ENCODE measurements around the gene TECPR2. TPM values are rescaled to one million over a fixed set of nuclear protein-coding genes. Genes with fewer than 3 reads are reported as not detected.

Gene TECPR2
- total RNA-seq, 1 donor from 2014 or later: 12.0 TPM

DNA sequence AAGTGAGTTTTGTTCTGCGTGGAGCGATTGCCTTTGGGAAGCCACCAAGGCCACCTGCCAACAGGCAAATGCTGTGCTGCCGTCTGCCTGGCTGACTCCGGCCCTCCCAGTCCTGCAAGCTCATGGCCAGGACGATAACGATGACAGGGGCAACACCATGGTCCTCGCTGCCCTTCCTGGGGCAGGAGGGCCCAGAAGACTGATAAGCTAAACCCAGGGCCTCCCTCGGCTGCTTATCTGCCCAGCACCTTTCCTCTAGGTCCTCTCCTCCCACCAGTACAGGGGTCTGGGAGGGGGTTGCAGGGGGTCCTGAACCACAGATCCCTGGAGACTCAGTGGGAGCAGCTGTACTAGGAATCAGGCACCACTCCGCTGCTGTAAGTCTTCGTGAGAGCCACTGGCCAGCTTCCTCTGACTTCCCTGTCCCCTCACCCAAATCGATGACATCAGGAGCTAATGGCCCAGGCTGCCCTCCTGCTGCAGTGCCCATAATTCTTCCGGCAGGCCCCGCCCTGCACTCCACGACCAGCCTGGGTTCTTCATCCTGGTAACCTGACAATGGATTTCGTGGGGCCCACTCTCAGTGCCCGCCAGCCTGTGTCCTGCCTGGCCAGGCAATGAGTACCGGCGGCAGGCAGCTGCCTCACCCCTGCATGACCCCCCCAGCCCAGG lies 141.7 kb downstream of the TECPR2 start:
- peak overlapping the region in 1 of 3 donors; percentile 52 for H3K4me3 ChIP-seq (ENCODE audit: low read length in 3 of 3)
- H3K9ac ChIP-seq (ENCODE audit: low read depth in 1 of 3, low read length in 3 of 3): peak overlapping the region; percentile 14 to 84 (median 43)
- peaks cover 53 to 67% (median 67%) of the 10 kb centered on the region in 3 donors for H3K4me1 ChIP-seq (ENCODE audit: control insufficient read depth in 3 of 3, insufficient read depth in 3 of 3, low read length in 3 of 3)
- H3K27ac ChIP-seq (ENCODE audit: low read depth, low read length): peak overlapping the region; percentile 58
- peaks cover 7 to 26% (median 16%) of the 10 kb centered on the region in 3 donors for H3K36me3 ChIP-seq (ENCODE audit: control insufficient read depth in 3 of 3, insufficient read depth in 3 of 3, low read length in 3 of 3)
- H3K9me3 ChIP-seq (ENCODE audit: control insufficient read depth in 3 of 3, low read length in 3 of 3): no peaks in the 10 kb centered on the region
- no peaks in the 10 kb centered on the region for H3K27me3 ChIP-seq (ENCODE audit: control insufficient read depth in 3 of 3, insufficient read depth in 3 of 3, low read length in 3 of 3)

DNA sequence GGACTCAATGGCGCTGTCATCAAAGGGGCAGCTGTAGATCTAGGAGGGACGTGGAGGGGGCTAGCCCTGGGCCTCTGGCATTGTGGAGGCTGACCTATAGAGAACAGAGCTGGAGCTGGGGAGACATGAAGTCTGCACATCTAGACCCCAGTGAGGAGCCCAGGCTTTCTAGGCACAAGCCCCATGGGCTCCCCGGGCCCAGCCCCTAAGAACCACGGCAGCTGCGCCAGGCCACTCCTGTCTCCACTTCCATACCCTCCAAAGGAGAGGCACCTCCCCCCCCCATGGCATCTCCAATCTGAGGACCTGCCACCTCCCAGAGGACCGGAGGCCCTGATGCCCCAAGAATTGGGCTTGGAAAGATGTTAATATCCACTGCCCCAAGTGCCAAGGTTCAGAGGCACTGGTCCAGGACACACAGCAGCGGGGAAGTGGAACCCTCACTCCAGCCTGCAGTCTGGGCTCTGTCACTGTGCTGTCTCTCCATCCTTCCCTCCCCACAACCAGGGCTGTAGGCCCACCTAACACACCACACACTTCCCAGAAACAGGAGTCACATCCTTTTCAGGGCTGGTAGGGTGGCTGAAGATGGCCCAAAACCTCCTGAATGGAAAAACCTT lies 142.4 kb downstream of the TECPR2 start:
- peak overlapping the region; percentile 14 to 84 (median 43) for H3K9ac ChIP-seq (ENCODE audit: low read depth in 1 of 3, low read length in 3 of 3)
- H3K36me3 ChIP-seq (ENCODE audit: control insufficient read depth in 3 of 3, insufficient read depth in 3 of 3, low read length in 3 of 3): peaks cover 7 to 26% (median 16%) of the 10 kb centered on the region in 3 donors
- no peaks in the 10 kb centered on the region for H3K9me3 ChIP-seq (ENCODE audit: control insufficient read depth in 3 of 3, low read length in 3 of 3)
- H3K27me3 ChIP-seq (ENCODE audit: control insufficient read depth in 3 of 3, insufficient read depth in 3 of 3, low read length in 3 of 3): no peaks in the 10 kb centered on the region
- H3K4me3 ChIP-seq (ENCODE audit: low read length in 3 of 3): peak overlapping the region in 1 of 3 donors; percentile 52
- H3K27ac ChIP-seq (ENCODE audit: low read depth, low read length): peak overlapping the region; percentile 58
- peaks cover 48 to 63% (median 61%) of the 10 kb centered on the region in 3 donors for H3K4me1 ChIP-seq (ENCODE audit: control insufficient read depth in 3 of 3, insufficient read depth in 3 of 3, low read length in 3 of 3)

DNA sequence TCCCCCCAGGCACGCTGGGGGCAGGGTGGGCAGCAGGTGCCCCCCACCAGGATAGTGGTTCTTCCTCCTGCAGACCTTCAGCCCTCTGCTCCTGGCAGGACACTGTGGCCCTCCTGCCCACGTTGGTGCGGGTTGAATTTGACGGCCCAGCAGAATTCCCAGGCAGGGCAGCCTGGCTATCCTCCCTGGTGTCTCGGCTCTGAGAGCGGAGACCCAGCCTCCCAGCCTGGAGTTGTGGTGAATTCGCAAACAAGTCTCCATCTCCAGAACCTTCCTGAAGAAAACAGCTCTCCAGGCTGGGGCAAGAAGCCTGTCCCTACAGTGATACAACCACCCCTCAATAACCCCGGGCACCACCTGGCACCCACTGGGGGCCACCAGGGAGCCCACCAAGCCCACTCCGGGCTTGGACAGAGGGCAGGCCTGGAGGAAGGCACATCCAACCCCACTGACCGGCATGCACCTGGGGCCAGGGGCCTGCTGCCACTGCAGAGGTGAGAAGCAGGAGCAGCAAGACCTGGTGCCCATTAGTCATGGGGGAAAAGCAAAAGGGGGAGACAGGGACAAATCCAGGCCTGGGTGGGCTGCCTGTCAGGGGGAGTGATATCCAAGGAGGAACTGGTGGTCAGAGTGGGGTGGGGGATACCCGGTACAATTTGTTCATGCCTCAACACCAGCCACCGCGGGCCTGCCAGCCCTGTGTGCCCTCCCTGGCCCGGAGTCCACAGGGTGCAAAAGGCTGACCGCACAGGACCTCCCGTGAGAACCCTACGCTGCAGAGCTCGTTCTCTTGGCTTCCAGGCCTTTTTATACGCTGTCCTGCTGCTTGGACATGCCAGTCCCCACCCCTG lies 143.3 kb downstream of the TECPR2 start:
- Histone ChIP-seq H3K4me1 (ENCODE audit: control insufficient read depth in 3 of 3, insufficient read depth in 3 of 3, low read length in 3 of 3) (peaks cover 44 to 63% (median 62%) of the 10 kb centered on the region in 3 donors), H3K9ac (ENCODE audit: low read depth in 1 of 3, low read length in 3 of 3) (peak overlapping the region; percentile 14 to 84 (median 33))

GRCh38 chr14:102506626-102506925 lies 143.8 kb downstream of the TECPR2 start:
- Histone ChIP-seq H3K27me3 (ENCODE audit: control insufficient read depth in 3 of 3, insufficient read depth in 3 of 3, low read length in 3 of 3) (no peaks in the 10 kb centered on the region), H3K36me3 (ENCODE audit: control insufficient read depth in 3 of 3, insufficient read depth in 3 of 3, low read length in 3 of 3) (peaks cover 7 to 26% (median 16%) of the 10 kb centered on the region in 3 donors), H3K9ac (ENCODE audit: low read depth in 1 of 3, low read length in 3 of 3) (peak overlapping the region in 2 of 3 donors; percentile 33 to 84), H3K4me3 (ENCODE audit: low read length in 3 of 3) (peak overlapping the region; percentile 7 to 69 (median 43)), H3K4me1 (ENCODE audit: control insufficient read depth in 3 of 3, insufficient read depth in 3 of 3, low read length in 3 of 3) (peaks cover 38 to 63% (median 61%) of the 10 kb centered on the region in 3 donors), H3K9me3 (ENCODE audit: control insufficient read depth in 3 of 3, low read length in 3 of 3) (no peaks in the 10 kb centered on the region), H3K27ac (ENCODE audit: low read depth, low read length) (no peak overlapping the region)

More for the DNA sequence above, 143.3 kb downstream of the TECPR2 start:
- Histone ChIP-seq H3K27ac (ENCODE audit: low read depth, low read length) (peak overlapping the region; percentile 58), H3K36me3 (ENCODE audit: control insufficient read depth in 3 of 3, insufficient read depth in 3 of 3, low read length in 3 of 3) (peaks cover 7 to 26% (median 16%) of the 10 kb centered on the region in 3 donors), H3K27me3 (ENCODE audit: control insufficient read depth in 3 of 3, insufficient read depth in 3 of 3, low read length in 3 of 3) (no peaks in the 10 kb centered on the region), H3K9me3 (ENCODE audit: control insufficient read depth in 3 of 3, low read length in 3 of 3) (no peaks in the 10 kb centered on the region), H3K4me3 (ENCODE audit: low read length in 3 of 3) (peak overlapping the region; percentile 7 to 69 (median 43))

GRCh38 chr14:102507081-102507856 lies 144.5 kb downstream of the TECPR2 start:
- Histone ChIP-seq H3K9me3 (ENCODE audit: control insufficient read depth in 3 of 3, low read length in 3 of 3) (no peaks in the 10 kb centered on the region), H3K27ac (ENCODE audit: low read depth, low read length) (no peak overlapping the region), H3K27me3 (ENCODE audit: control insufficient read depth in 3 of 3, insufficient read depth in 3 of 3, low read length in 3 of 3) (no peaks in the 10 kb centered on the region), H3K9ac (ENCODE audit: low read depth in 1 of 3, low read length in 3 of 3) (peak overlapping the region in 1 of 3 donors; percentile 99), H3K4me1 (ENCODE audit: control insufficient read depth in 3 of 3, insufficient read depth in 3 of 3, low read length in 3 of 3) (peaks cover 38 to 59% (median 56%) of the 10 kb centered on the region in 3 donors), H3K4me3 (ENCODE audit: low read length in 3 of 3) (no peak overlapping the region), H3K36me3 (ENCODE audit: control insufficient read depth in 3 of 3, insufficient read depth in 3 of 3, low read length in 3 of 3) (peaks cover 7 to 26% (median 16%) of the 10 kb centered on the region in 3 donors)

DNA sequence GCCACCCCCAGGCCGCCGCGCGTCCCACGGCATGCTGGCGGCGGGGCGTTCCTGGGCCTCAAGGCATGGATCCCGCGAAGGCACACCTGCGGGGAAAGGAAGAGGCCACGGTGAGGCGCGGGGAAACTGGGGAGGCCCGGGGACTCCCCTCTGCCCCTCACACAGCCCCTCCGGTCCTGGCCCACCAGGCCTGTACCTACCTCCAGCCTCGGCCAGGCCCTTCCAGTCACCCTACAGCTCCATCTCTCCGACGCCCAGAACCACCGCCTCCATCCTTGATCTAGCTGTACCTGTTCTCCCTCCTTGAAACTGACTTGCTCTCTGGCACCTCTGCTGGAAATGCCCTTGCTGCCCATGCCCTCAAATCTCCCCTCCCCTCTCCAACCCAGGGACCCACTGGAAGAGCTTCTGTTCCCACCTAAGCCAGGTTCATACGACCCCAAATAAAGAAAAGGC lies 145.1 kb downstream of the TECPR2 start:
- Histone ChIP-seq H3K9me3 (ENCODE audit: control insufficient read depth in 3 of 3, low read length in 3 of 3) (no peaks in the 10 kb centered on the region), H3K9ac (ENCODE audit: low read depth in 1 of 3, low read length in 3 of 3) (peak overlapping the region; percentile 87 to 99 (median 96)), H3K36me3 (ENCODE audit: control insufficient read depth in 3 of 3, insufficient read depth in 3 of 3, low read length in 3 of 3) (peaks cover 7 to 26% (median 16%) of the 10 kb centered on the region in 3 donors), H3K27ac (ENCODE audit: low read depth, low read length) (peak overlapping the region; percentile 98), H3K4me3 (ENCODE audit: low read length in 3 of 3) (peak overlapping the region in 2 of 3 donors; percentile 75 to 87), H3K4me1 (ENCODE audit: control insufficient read depth in 3 of 3, insufficient read depth in 3 of 3, low read length in 3 of 3) (peaks cover 38 to 59% (median 56%) of the 10 kb centered on the region in 3 donors), H3K27me3 (ENCODE audit: control insufficient read depth in 3 of 3, insufficient read depth in 3 of 3, low read length in 3 of 3) (no peaks in the 10 kb centered on the region)

GRCh38 chr14:102508410-102508773 lies 145.7 kb downstream of the TECPR2 start:
- H3K9ac ChIP-seq (ENCODE audit: low read depth in 1 of 3, low read length in 3 of 3): peak overlapping the region; percentile 87 to 99 (median 96)

DNA sequence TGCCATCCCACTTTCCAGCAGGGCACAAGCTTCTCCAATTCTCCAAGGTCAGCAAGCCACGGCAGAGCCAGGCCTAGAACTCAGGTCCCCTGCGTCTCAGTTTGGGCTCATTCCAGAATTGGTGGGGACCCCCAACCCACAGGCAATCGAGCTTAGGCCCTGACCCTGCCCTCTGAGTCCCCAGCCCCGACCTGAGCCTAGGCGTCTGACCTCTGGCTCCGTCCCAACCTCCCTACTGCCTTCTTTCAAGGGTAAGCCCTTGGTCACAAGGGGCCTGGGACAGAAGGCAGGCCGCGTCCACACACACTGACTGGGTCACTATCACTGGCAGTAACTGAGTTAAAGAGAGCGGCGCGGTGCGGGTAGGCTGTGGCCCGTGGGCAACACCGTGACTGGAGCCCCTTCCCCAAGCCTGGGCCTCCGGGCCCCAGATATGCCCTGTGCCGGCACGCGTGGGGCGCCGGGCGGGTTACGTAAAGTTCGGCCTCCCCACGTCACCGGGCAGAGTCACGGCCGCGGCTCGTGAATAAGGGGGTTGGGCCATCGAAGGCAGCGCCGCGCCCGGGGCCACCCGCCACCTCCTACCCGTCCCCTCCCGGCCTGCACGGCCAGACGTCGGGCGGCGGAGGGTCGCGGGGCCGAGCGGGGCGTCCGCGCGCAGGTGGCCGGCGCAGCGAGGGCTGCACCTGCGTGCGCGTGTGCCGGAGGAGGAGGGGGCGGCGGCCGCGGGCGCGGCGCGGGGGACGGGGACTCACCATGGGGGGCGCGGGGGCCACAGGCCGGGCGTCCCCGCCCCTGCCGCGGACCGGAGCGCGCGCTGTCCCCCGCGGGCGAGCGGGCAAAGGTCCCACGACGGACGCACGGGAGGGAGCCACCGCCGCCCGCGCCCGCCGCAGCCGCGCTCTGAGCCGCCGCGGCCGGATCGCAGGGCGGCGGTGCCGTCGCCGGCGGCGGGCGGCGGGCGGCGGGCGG lies 146.3 kb downstream of the TECPR2 start:
- H3K36me3 ChIP-seq (ENCODE audit: control insufficient read depth in 3 of 3, insufficient read depth in 3 of 3, low read length in 3 of 3): peaks cover 7 to 26% (median 16%) of the 10 kb centered on the region in 3 donors
- H3K27me3 ChIP-seq (ENCODE audit: control insufficient read depth in 3 of 3, insufficient read depth in 3 of 3, low read length in 3 of 3): no peaks in the 10 kb centered on the region
- H3K4me3 ChIP-seq (ENCODE audit: low read length in 3 of 3): peak overlapping the region; percentile 75 to 87 (median 78)
- peak overlapping the region; percentile 98 for H3K27ac ChIP-seq (ENCODE audit: low read depth, low read length)
- H3K9me3 ChIP-seq (ENCODE audit: control insufficient read depth in 3 of 3, low read length in 3 of 3): no peaks in the 10 kb centered on the region
- peak overlapping the region; percentile 87 to 99 (median 96) for H3K9ac ChIP-seq (ENCODE audit: low read depth in 1 of 3, low read length in 3 of 3)
- peaks cover 33 to 52% (median 48%) of the 10 kb centered on the region in 3 donors for H3K4me1 ChIP-seq (ENCODE audit: control insufficient read depth in 3 of 3, insufficient read depth in 3 of 3, low read length in 3 of 3)

More at GRCh38 chr14:102508410-102508773, 145.7 kb downstream of the TECPR2 start:
- Histone ChIP-seq H3K4me3 (ENCODE audit: low read length in 3 of 3) (peak overlapping the region; percentile 75 to 87 (median 78)), H3K27me3 (ENCODE audit: control insufficient read depth in 3 of 3, insufficient read depth in 3 of 3, low read length in 3 of 3) (no peaks in the 10 kb centered on the region), H3K27ac (ENCODE audit: low read depth, low read length) (peak overlapping the region; percentile 98), H3K9me3 (ENCODE audit: control insufficient read depth in 3 of 3, low read length in 3 of 3) (no peaks in the 10 kb centered on the region), H3K4me1 (ENCODE audit: control insufficient read depth in 3 of 3, insufficient read depth in 3 of 3, low read length in 3 of 3) (peaks cover 38 to 59% (median 55%) of the 10 kb centered on the region in 3 donors), H3K36me3 (ENCODE audit: control insufficient read depth in 3 of 3, insufficient read depth in 3 of 3, low read length in 3 of 3) (peaks cover 7 to 26% (median 16%) of the 10 kb centered on the region in 3 donors)
